Heart right ventricle (tissue), 16 donors: ENCODE results near the gene ZNF469. TPM values are rescaled to one million over a fixed set of nuclear protein-coding genes. Genes with fewer than 3 reads are reported as not detected.

Source experiments
- ATAC-seq, 8 donors: fragments of 200-7000 bp; cut with Tn5 transposase; one replicate each; pipeline ENCODE4 v1.9.1; 2020; ENCODE audit warnings: mild to moderate bottlenecking in 8 of 8, moderate library complexity in 8 of 8, moderate number of reproducible peaks in 1 of 8
- DNase-seq, 2 donors: peaks; one replicate each; pipeline ENCODE4 v3.0.0-alpha.2; 2020
- H3K27ac ChIP-seq, 10 donors: fragments of 200-600 bp; sonication (generic) in 2 of 10; one replicate each; pipeline versions ENCODE4 v1.5.0 to v1.8.0; 2020 to 2022; ENCODE audit warnings: mild to moderate bottlenecking in 3 of 10
- H3K27me3 ChIP-seq, 7 donors: fragments of 200-600 bp; one replicate each; pipeline ENCODE4 v1.8.0; 2021 to 2022; ENCODE audit warnings: mild to moderate bottlenecking in 2 of 7
- H3K36me3 ChIP-seq, 9 donors: fragments of 200-600 bp; sonication (generic) in 1 of 9; one replicate each; pipeline versions ENCODE4 v1.5.0 to v1.8.0; 2020 to 2022; ENCODE audit warnings: mild to moderate bottlenecking in 2 of 9
- H3K4me1 ChIP-seq, 9 donors: fragments of 200-600 bp; sonication (generic) in 1 of 9; one replicate each; pipeline versions ENCODE4 v1.5.0 to v1.8.0; 2020 to 2022; ENCODE audit warnings: mild to moderate bottlenecking in 4 of 9
- H3K4me3 ChIP-seq, 10 donors: fragments of 200-600 bp; sonication (generic) in 2 of 10; one replicate each; pipeline versions ENCODE4 v1.5.0 to v1.8.0; 2020 to 2022; ENCODE audit warnings: mild to moderate bottlenecking in 7 of 10, moderate library complexity in 2 of 10
- H3K9me3 ChIP-seq, 11 donors: fragments of 200-600 bp in 10 of 11; sonication (generic) in 2 of 11; one replicate each; pipeline versions ENCODE4 v1.5.0 to v1.8.0; 2013 to 2022; ENCODE audit warnings: mild to moderate bottlenecking in 2 of 11, control low read depth in 1 of 11, moderate library complexity in 1 of 11
- CTCF ChIP-seq, 9 donors: fragments of 200-600 bp; sonication (generic) in 2 of 9; IDR thresholded peaks; one replicate each; pipeline versions ENCODE4 v1.5.0 to v1.8.0; 2021 to 2022; ENCODE audit warnings: antibody characterized with exemption in 9 of 9, mild to moderate bottlenecking in 5 of 9, moderate library complexity in 1 of 9
- WGBS, 2 donors: extraction: QIAGEN DNeasy Blood & Tissue Kit; methylation state at CpG; one replicate each; pipeline ENCODE4 v1.1.7; 2013; ENCODE audit warnings: inconsistent platforms in 1 of 2; 5-methylcytosine and 5-hydroxymethylcytosine counted together
- intact Hi-C, 10 donors: fragments of 100-400 bp; cut with DNase I; formaldehyde crosslinking; loops; one replicate each; pipeline versions ENCODE4 v1.11.1 to v1.14.2; 2022
- polyA plus RNA-seq, 2 donors: library from polyadenylated mRNA; stranded (reverse); fragments of 200-250 nt; gene quantifications; one replicate each; pipeline ENCODE4 v1.2.3, GENCODE V29; 2013
- total RNA-seq, 10 donors: library from RNA; stranded (reverse); fragmentation: NEBNext Ultra II Directional in 3 of 10; extraction: Animal tissue kit (Norgen Biotek cat#: 25700) in 3 of 10; gene quantifications; one replicate each; pipeline versions ENCODE4 v1.2.1 to v1.2.4, GENCODE V29; 2021 to 2023
- donor health status: Arrhythmogenic right ventricular cardiomyopathy.
- donor health status: ischemic (EF 13 %, LVEDD 7.1; RV severe dilation, severe dysfunction).
- donor health status: healthy with polysubstance abuse.
- donor health status: DM: no; HTN: yes; CAD: no.
- donor health status: DM: no; HTN: no; CAD: no.
- donor health status: ischemic (EF 25% LVEDD 6.9; RV normal size, moderate dysfunction).
- donor health status: ischemic (EF 25% LVEDD 5.7; RV mildly dilated, moderate dysfunction).
- donor health status: healthy.
- donor health status: DM: yes; HTN: yes; CAD: no.
- donor health status: Ischemic cardiomyopathy.
- donor health status: ischemic (EF 35%, LVEDD 5.7; RV mildly dilated, moderate dysfunction).
- donor health status: nonischemic (EF 11% LVEDD 7.7; RV severe dilation, severe dysfunction).
- donor health status: DM: yes; HTN: yes; CAD: no.
- donor health status: PGD.
- donor health status: ischemic (EF 29% LVEDD 5.4; RV normal size, mild dysfunction).
- donor health status: nonischemic (EF 23%, LVEDD 6.1; RV moderate dilation, normal function).

Gene ZNF469
- total and polyA plus RNA-seq, 12 donors, result 0.23 to 1.7 (median 1.00) TPM

GRCh38 chr16:88360999-88361398, 21.8 kb upstream of the ZNF469 start:
- Histone ChIP-seq H3K27ac (no peak overlapping the region), H3K36me3 (no peaks in the 10 kb centered on the region), H3K4me3 (no peak overlapping the region), H3K27me3 (peaks cover 0 to 18% (median 5%) of the 10 kb centered on the region in 7 donors), H3K4me1 (no peaks in the 10 kb centered on the region), H3K9me3 (peaks cover 0 to 21% (median 7%) of the 10 kb centered on the region in 11 donors)
- TF ChIP-seq CTCF (IDR thresholded peaks at IDR 0.05), result no peak
- ATAC-seq, result no peak
- DNase-seq, result no peak
- intact Hi-C loops, result no loop called here
- 79 to 83% methylated on average over 2 of the region's 2 CpGs for WGBS, 2 donors

GRCh38 chr16:88361775-88362174, 21.0 kb upstream of the ZNF469 start:
- no peaks in the 10 kb centered on the region for H3K4me1 ChIP-seq
- peaks cover 0 to 21% (median 7%) of the 10 kb centered on the region in 11 donors for H3K9me3 ChIP-seq
- peaks cover 0 to 18% (median 5%) of the 10 kb centered on the region in 7 donors for H3K27me3 ChIP-seq
- no peaks in the 10 kb centered on the region for H3K36me3 ChIP-seq
- intact Hi-C loops, result no loop called here
- no peak for TF ChIP-seq CTCF (IDR thresholded peaks at IDR 0.05)
- H3K27ac ChIP-seq, result no peak overlapping the region
- ATAC-seq (no peak), DNase-seq (no peak)
- no peak overlapping the region for H3K4me3 ChIP-seq
- WGBS, 2 donors, result 83 to 91% methylated on average over 5 of the region's 5 CpGs

GRCh38 chr16:88363239-88363891, 19.4 kb upstream of the ZNF469 start:
- no peak for ATAC-seq
- no peak for TF ChIP-seq CTCF (IDR thresholded peaks at IDR 0.05)

DNA sequence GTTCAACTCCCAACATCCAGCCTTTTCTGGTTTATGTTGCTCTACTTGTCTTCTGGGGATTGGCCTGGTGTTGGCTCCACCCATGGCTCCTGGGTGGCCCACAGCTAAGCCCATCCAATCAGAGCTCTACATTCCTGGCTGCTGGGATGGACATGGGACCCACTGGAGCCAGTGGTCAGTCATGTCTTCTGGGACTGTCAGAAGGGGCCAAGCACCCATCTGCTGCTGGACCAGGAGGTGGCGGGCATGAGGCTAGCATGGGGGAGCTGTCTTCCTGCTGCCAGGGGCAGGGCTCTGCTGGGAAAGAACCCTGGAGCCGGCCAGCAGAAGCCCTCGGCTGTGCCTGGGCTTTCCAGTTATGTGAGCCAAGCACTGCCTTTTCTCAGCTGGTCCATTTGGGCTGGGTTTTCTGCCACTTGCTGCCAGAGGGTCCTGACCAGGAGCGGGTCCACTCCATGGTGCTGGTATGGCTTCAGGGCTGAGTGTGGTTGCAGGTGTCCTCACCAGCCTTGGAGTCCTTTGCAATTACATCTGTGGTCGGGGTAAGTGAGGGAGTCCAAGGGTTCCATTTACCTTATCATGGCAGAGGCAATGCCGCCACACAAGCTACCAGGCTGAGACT, 17.4 kb upstream of the ZNF469 start:
- peaks cover 0 to 19% (median 5%) of the 10 kb centered on the region in 7 donors for H3K27me3 ChIP-seq
- intact Hi-C loops, result no loop called here
- no peaks in the 10 kb centered on the region for H3K36me3 ChIP-seq
- WGBS, 2 donors, result 81 to 91% methylated on average over 6 of the region's 6 CpGs
- no peaks in the 10 kb centered on the region for H3K4me1 ChIP-seq
- H3K9me3 ChIP-seq, result peaks cover 0 to 21% (median 7%) of the 10 kb centered on the region in 11 donors
- ATAC-seq (no peak), DNase-seq (no peak)
- TF ChIP-seq CTCF (IDR thresholded peaks at IDR 0.05), result no peak
- no peak overlapping the region for H3K27ac ChIP-seq
- H3K4me3 ChIP-seq, result no peak overlapping the region

More at GRCh38 chr16:88363239-88363891, 19.4 kb upstream of the ZNF469 start:
- peaks cover 0 to 19% (median 9%) of the 10 kb centered on the region in 7 donors for H3K27me3 ChIP-seq
- no peak overlapping the region for H3K4me3 ChIP-seq
- no peaks in the 10 kb centered on the region for H3K4me1 ChIP-seq
- H3K27ac ChIP-seq, result no peak overlapping the region
- intact Hi-C loops, result no loop called here
- no peaks in the 10 kb centered on the region for H3K36me3 ChIP-seq
- peaks cover 0 to 21% (median 7%) of the 10 kb centered on the region in 11 donors for H3K9me3 ChIP-seq
- no peak for DNase-seq
- 43 to 67% methylated on average over 2 of the region's 2 CpGs for WGBS, 2 donors
